Fibroblast of lung (primary cell): ENCODE results near the gene POMT1.

Experiments
- CTCF ChIP-seq, 2 donors: IDR thresholded peaks in 1 of 2; conservative IDR thresholded peaks in 1 of 2; 1 replicate in 1 of 2; 2 replicates in 1 of 2; pipeline ENCODE4 v1.5.1; 2011 to 2012; ENCODE audit warnings: low read length in 2 of 2, control low read depth in 1 of 2, inconsistent platforms in 1 of 2, low read depth in 1 of 2, mild to moderate bottlenecking in 1 of 2
- EZH2 ChIP-seq: IDR thresholded peaks from 2 replicates; pipeline ENCODE4 v1.5.1; 2012; ENCODE audit warnings: low read length, control low read depth, mild to moderate bottlenecking; ENCODE audit errors: missing control alignments

- TF ChIP-seq CTCF (conservative IDR thresholded peaks at IDR 0.05 in 1 of 2, IDR thresholded peaks at IDR 0.05 in 1 of 2; ENCODE audit: low read depth in 1 of 2, low read length in 2 of 2) (no peak), EZH2 (no peak)
These were observed 28.5 kb downstream of the POMT1 start, which contains the start of gene UCK1 for GRCh38 chr9:131530920-131531832.
